Endodermal cell (in vitro differentiated cells): Measurements from ENCODE around the gene TTLL5. TPM values are rescaled to one million over a fixed set of nuclear protein-coding genes. Genes with fewer than 3 reads are reported as not detected.

Experiments
- DNase-seq: peaks from one replicate; pipeline ENCODE4 v3.0.0-alpha.2; 2017
- H3K27ac ChIP-seq: 2 replicates; pipeline ENCODE4 v1.5.1; 2013; ENCODE audit warnings: mild to moderate bottlenecking, low read depth, low read length, moderate library complexity
- H3K27me3 ChIP-seq: 2 replicates; pipeline ENCODE4 v1.6.1; 2013; ENCODE audit warnings: mild to moderate bottlenecking, low read length, moderate library complexity; ENCODE audit not compliant: insufficient read depth, control insufficient read depth, poor library complexity, severe bottlenecking
- H3K36me3 ChIP-seq: 2 replicates; pipeline ENCODE4 v1.7.0; 2013; ENCODE audit warnings: mild to moderate bottlenecking, low read length, moderate library complexity; ENCODE audit not compliant: control insufficient read depth, insufficient read depth
- H3K4me1 ChIP-seq: one replicate; pipeline ENCODE4 v1.7.0; 2013; ENCODE audit warnings: low read length; ENCODE audit not compliant: control insufficient read depth, insufficient read depth
- H3K4me3 ChIP-seq: 2 replicates; pipeline ENCODE4 v1.5.1; 2013; ENCODE audit warnings: mild to moderate bottlenecking, low read length, moderate library complexity
- H3K9ac ChIP-seq: 2 replicates; pipeline ENCODE4 v1.6.1; 2013; ENCODE audit warnings: mild to moderate bottlenecking, low read length, moderate library complexity; ENCODE audit not compliant: poor library complexity, severe bottlenecking; ENCODE audit errors: extremely low read depth
- H3K9me3 ChIP-seq: 2 replicates; pipeline ENCODE4 v1.6.1; 2013; ENCODE audit warnings: mild to moderate bottlenecking, low read length, moderate library complexity; ENCODE audit not compliant: control insufficient read depth
- H3K27ac Mint-ChIP-seq: 2 replicates; pipeline ENCODE4 v1.8.0; 2020; ENCODE audit warnings: mixed read lengths
- H3K27me3 Mint-ChIP-seq: 2 replicates; pipeline ENCODE4 v1.8.0; 2021; ENCODE audit warnings: mild to moderate bottlenecking, mixed read lengths; ENCODE audit not compliant: insufficient read depth
- H3K36me3 Mint-ChIP-seq: 2 replicates; pipeline ENCODE4 v1.8.0; 2020; ENCODE audit warnings: low read depth, mixed read lengths
- H3K4me1 Mint-ChIP-seq: 2 replicates; pipeline ENCODE4 v1.8.0; 2020; ENCODE audit warnings: mixed read lengths
- H3K4me3 Mint-ChIP-seq: 2 replicates; pipeline ENCODE4 v1.8.0; 2020; ENCODE audit warnings: mild to moderate bottlenecking, moderate library complexity, mixed read lengths
- H3K9me3 Mint-ChIP-seq: 2 replicates; pipeline ENCODE4 v1.8.0; 2020; ENCODE audit warnings: mild to moderate bottlenecking, mixed read lengths
- CTCF ChIP-seq: fragments of 200-600 bp; sonication (generic); conservative IDR thresholded peaks from 2 replicates; pipeline ENCODE4 v1.5.0; 2021; ENCODE audit warnings: antibody characterized with exemption, mild to moderate bottlenecking
- WGBS, 2 experiments: methylation state at CpG; one replicate each; pipeline versions ENCODE4 v1.1.5 to v1.1.7; 2013; ENCODE audit warnings: missing lambda C conversion rate in 2 of 2, mixed read lengths in 1 of 2; ENCODE audit not compliant: insufficient coverage in 1 of 2, insufficient read length in 1 of 2; 5-methylcytosine and 5-hydroxymethylcytosine counted together
- total RNA-seq, 2 donors: library from RNA; stranded (reverse); fragmentation: NEBNext Ultra II Directional in 1 of 2; extraction: Animal tissue kit (Norgen Biotek cat#: 25700) in 1 of 2; gene quantifications; 2 replicates in 1 of 2; 3 replicates in 1 of 2; pipeline ENCODE4 v1.2.1, GENCODE V29; 2021

The TTLL5 gene
- total RNA-seq, 2 donors from 2014 or later = 50.5 to 54.2 TPM

- Histone ChIP-seq H3K9ac (no peak overlapping the region), H3K9me3 (no peaks in the 10 kb centered on the region), H3K36me3 (peaks cover 50% of the 10 kb centered on the region), H3K27ac (no peak overlapping the region), H3K27me3 (no peaks in the 10 kb centered on the region), H3K4me3 (no peak overlapping the region), H3K4me1 (no peaks in the 10 kb centered on the region)
- Mint-ChIP-seq H3K36me3 (peaks cover 14% of the 10 kb centered on the region), H3K4me1 (no peaks in the 10 kb centered on the region), H3K27ac (no peak overlapping the region), H3K4me3 (no peak overlapping the region), H3K9me3 (no peaks in the 10 kb centered on the region), H3K27me3 (no peaks in the 10 kb centered on the region)
- 93 to 95% methylated on average over 2 of the region's 2 CpGs for WGBS, 2 experiments
- no peak for DNase-seq
- no peak for TF ChIP-seq CTCF
These were observed 109.6 kb downstream of the TTLL5 start for GRCh38 chr14:75770635-75771034.

GRCh38 chr14:75771595-75771994, 110.5 kb downstream of the TTLL5 start:
- H3K4me3 Mint-ChIP-seq = no peak overlapping the region
- 94 to 98% methylated on average over 3 to 5 of the region's 6 CpGs for WGBS, 2 experiments
- H3K27ac Mint-ChIP-seq = no peak overlapping the region
- no peaks in the 10 kb centered on the region for H3K27me3 ChIP-seq
- H3K4me1 ChIP-seq = no peaks in the 10 kb centered on the region
- TF ChIP-seq CTCF = no peak
- no peak overlapping the region for H3K4me3 ChIP-seq
- no peaks in the 10 kb centered on the region for H3K27me3 Mint-ChIP-seq
- DNase-seq = no peak
- no peak overlapping the region for H3K9ac ChIP-seq
- H3K4me1 Mint-ChIP-seq = no peaks in the 10 kb centered on the region
- H3K36me3 Mint-ChIP-seq = peaks cover 22% of the 10 kb centered on the region
- H3K36me3 ChIP-seq = peaks cover 50% of the 10 kb centered on the region
- no peaks in the 10 kb centered on the region for H3K9me3 Mint-ChIP-seq
- H3K27ac ChIP-seq = no peak overlapping the region
- H3K9me3 ChIP-seq = no peaks in the 10 kb centered on the region

GRCh38 chr14:75773046-75773445, 112.0 kb downstream of the TTLL5 start:
- Mint-ChIP-seq H3K9me3 (no peaks in the 10 kb centered on the region), H3K4me1 (no peaks in the 10 kb centered on the region), H3K4me3 (no peak overlapping the region), H3K27ac (no peak overlapping the region), H3K27me3 (no peaks in the 10 kb centered on the region), H3K36me3 (peaks cover 30% of the 10 kb centered on the region)
- Histone ChIP-seq H3K9me3 (no peaks in the 10 kb centered on the region), H3K4me1 (no peaks in the 10 kb centered on the region), H3K27me3 (no peaks in the 10 kb centered on the region), H3K27ac (no peak overlapping the region), H3K9ac (no peak overlapping the region), H3K4me3 (no peak overlapping the region), H3K36me3 (peaks cover 62% of the 10 kb centered on the region)
- no peak for DNase-seq
- TF ChIP-seq CTCF = no peak
